T-helper 1 cell treated with Interleukin-12 subunit alpha and Interleukin-12 subunit beta and Interleukin-4 antibody, amounts not matched to agents 30 ng/mL and 1 ng/mL, for 36 hours (primary cell): ENCODE measurements around the gene DMD. TPM values are rescaled to one million over a fixed set of nuclear protein-coding genes. Genes with fewer than 3 reads are reported as not detected.
"Not testable (repeated sequence)": the region's sequence is repeated elsewhere in the genome, so short reads cannot be mapped to it uniquely, and the experiment has no call there.

ENCODE experiments used
- intact Hi-C: fragments of 100-400 bp; cut with micrococcal nuclease; formaldehyde crosslinking; loops from one replicate; pipeline ENCODE4 v1.15.1; 2024
- total RNA-seq: library from RNA; stranded (reverse); gene quantifications from 2 replicates; pipeline ENCODE4 v1.2.3, GENCODE V29; 2022

Gene DMD
- total RNA-seq: 18.1 and 20.2 TPM in 2 replicates

DNA sequence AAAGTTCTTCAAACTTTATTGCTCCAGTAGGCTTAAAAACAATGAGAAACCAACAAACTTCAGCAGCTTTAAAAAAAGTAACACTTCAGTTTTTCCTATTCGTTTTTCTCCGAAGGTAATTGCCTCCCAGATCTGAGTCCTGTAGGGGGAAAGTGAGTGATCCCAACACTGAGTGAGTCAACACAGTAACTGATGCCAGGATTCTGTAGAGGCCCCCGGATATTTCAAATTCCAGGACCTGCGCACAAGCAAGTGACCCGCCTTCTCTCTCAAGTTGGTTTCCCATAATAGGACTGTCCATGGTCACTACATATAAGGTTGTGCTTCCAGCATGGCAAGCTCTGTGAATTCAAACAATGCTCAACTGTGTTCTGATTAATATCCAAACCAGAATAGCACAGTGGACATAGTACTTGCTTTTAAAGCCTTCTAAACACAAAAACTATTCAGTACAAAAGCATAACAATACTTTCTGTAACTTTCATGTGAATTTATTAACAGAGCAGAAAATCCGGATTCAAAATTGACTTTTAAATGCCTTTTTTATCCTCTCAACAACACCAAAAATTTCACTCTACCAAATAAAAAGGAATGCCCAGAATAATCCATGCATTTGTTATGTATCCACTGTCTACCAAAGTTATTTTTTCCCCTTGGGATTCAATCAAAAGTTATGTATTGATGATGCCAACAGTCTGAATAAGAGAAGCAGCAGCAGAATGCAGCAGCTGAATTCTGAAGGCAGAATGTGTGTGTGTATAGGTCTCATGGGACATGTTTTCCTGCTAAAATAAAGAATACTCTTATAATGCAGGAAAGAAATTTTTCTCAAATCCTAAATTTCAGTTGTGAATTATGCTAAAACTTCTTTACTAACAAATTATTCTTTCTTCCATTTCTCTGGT is at the start of gene DMD:
DMD (minus strand) TSS at position 194 of the 905 bp plus-strand sequence. CDS start 237 bp downstream, outside the sequence.
- intact Hi-C loops: no loop called here

DNA sequence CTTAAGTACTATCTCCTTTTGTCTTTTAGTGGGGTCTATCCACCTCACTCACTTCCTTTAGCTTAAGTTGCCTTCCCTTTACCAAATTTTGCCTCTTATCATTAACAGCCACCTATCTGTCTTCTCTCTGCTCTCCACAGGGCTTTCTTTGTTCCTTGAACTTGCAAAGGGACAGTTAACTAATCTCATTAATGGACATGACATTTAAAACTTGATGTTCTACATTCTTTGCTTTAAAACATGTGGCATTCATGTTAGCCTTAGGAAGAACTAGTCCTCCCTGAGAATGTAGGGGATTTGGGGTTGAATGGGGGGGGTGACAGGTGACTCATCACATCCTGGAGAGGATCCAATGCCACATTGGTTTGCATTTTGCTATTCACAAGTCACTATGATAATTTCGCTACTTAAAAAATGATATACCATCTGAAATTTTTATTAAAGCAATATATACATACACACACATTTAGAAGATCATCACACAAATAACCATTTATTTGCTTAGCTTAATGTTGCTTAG is 41.0 kb upstream of the DMD start:
- intact Hi-C loops: no loop called here

DNA sequence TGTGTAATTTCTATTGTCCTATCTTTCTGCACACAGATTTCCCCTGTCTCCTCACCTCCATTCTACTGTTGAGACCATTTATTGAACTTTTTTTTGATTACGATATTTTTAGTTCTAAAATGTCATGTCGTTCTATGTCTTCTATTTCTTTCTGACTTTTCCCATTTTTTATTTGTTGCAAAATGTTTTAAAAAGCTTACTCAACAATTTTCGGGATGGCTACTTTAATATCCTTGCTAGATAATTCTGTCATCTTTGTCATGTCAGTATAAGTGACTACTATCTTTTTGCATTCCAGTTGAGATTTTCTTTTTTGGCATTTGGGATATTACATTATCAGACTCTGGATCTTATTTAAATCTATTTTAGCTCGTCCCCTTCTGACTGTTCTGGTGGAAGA is 7.5 kb upstream of the DMD start:
- intact Hi-C loops: no loop called here

DNA sequence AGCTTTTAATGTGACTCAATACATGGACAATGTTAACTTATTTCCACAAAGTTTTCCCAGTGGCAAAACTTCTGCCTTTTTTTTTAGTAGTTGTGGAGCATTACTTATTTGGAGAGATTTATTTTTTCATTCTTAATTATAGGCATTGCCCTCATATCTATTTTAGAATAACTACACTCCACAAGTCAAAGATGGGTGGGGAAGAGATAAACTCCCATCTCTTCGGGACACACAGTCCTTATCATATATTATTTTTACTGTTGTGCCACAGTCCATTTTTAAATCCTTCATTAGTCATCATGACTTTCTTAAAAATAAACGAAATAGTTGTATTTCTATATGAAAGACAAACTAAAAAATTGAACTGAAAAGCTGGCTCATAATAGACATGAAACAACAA is 1.2 kb downstream of the DMD start:
- intact Hi-C loops: no loop called here

DNA sequence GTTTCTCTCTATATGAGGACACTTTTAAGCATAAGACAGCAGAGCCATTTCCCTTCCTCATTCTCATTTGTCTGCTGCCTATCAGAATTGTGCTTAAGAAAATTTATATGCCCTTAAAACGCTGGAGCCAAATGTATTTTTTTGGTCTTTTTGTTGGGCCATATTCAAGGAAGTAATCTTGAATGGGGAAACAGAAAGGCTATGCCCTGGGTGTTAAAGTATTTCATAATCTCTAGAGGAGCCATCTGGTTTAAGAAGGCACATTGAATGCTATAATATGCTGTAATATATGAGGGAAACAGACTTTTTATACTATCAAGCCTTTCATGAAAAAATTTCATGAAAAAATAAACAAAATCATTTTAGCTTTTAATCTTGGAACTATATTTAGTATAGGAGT is 4.3 kb downstream of the DMD start:
- intact Hi-C loops: no loop called here

DNA sequence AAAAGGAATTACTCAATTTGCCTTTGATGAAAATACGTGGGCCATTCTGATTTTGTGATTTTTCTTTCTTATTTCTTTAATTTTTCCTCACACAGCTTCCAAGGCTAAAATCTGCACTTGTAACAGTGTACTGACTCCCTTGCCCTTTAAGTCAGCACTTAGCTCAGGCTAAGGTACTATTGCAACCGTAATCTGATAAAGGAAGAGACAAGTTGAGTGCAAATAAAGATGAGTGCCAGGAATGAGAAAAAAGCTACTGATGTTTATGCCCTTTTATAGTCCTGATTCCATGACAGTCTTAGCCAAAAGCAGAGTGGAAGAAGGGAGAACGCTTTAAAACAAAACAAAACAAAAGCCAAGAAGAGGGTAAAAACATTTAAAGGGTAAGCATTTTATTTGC is 6.0 kb downstream of the DMD start:
- intact Hi-C loops: no loop called here

DNA sequence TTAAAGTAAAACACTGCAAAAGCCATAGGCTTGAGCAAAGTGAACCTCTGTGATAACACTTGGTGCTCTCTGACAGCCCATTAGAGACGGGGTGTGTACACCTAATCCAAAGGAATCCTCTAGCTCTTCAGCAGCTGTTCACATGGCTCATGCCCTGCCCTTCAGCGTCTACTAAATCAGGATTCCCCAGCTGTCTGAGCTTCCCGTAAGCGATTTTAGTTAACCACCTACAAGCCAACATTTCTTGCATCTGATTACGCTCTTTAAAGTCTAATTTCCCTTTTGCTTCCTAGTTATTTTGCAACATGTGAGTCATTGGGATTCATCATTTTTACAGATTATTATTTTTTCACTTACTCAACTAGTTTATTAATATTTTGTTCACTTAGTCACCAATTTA is 6.5 kb downstream of the DMD start:
- intact Hi-C loops: no loop called here

DNA sequence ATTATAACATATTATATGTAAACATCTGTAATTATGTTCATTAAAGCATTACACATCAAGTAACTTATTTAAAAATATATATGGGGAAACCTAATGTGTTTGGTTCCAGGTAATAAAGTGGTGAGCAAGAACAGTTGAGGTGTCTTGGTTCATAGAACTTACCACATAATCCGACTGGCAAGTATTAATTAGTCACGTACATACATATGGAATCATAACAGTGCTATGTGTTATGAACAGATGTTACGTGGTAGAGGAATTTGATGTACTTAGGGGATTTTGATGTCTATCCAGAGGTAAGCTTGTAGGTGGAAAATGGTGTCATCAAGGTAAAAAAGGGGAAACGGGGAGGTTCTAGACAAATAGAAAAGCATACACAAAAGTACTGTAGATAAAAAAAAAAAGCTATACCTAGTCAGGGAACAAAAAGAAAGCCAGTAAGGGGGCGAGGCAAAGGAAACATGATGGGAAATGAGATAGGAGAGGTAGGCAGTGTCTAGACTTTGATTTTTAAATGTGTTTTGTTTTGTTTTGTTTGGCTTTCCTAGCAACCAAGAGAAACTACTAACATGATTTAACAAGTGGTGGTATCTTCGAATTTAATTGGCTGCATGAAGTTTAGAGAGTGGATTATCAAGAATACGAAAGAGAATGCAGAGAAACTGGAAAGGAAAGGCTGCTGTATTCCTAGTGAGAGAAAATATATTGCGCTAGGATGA is 12.6 kb downstream of the DMD start:
- intact Hi-C loops: no loop called here

DNA sequence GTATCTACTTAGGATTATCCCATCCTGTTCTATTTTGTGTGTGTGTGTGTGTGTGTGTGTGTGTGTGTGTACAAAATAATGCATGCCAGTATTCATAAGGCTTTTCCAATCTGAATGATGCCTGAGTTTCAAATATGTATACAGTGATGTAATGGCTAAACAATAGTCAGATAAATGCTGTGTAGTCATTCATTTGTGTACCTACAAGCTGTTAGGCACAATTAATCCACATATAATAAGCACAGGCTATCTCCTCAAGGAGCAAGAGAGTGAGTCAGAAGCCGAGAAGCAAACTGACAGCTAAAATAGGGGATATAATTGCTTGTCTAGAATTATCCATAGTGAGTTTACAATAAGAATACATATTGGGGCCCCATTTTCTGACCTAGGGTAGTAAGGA is 15.7 kb downstream of the DMD start:
- intact Hi-C loops: no loop called here

DNA sequence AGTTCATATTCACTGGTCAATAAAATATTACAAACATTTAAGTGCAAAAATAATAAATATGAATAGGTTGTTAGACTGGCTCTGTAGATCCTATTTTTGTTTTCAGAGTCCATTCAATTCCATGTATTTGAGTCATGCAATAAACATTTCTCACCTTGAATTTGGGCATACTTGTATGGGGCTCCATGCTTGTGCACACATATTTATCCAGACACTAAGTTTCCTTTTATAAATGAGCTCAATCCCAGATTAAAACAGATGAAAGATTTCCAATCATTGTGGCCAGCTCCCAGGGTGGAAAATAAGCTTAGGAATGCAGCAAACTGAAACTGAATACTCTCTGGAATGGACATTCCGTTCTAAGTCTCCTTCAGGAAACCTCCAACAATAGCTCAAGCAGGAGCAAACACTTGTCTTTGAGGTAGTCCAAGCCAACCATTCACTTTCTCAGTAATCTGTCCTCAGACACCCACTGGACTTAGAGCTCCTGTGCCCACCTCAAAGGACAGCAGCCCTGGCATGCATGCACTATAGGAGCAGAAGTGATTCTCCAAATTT is 16.4 kb downstream of the DMD start:
- intact Hi-C loops: no loop called here

DNA sequence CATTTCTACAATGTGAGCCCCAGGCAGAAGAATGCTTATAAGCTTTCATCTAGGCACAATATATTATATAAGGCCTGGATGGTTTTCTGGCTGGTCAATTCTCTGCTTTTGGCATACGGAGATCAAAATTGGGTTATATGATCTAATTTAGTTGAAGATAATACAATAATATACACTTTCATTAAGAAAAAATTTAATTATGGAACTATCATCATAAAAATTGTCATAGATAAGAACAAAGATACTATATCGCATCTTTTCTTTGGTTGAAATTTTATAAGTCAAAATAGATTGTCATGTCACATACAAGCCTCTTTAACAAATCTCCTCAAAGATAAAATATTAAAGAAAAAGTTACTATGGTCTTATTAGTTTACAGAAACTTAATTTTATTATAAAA is 17.1 kb downstream of the DMD start:
- intact Hi-C loops: no loop called here

DNA sequence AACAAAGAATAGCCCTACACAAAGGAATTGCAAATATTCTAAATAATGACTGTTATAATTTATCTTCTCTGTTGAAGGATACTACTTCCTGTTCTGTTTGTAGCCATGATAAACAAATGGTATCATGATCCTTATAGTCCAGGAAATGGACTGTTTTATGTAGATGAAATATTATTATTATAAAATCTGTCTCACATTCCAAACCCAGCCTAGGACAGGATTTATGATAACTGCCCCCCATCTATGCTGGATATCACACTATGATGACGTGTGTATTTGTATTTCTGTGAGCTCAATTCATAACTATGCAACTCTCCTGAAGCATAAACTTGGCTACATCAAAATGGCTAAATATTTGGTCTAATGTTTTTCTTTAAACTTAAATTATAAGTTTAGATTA is 21.3 kb downstream of the DMD start:
- intact Hi-C loops: no loop called here

DNA sequence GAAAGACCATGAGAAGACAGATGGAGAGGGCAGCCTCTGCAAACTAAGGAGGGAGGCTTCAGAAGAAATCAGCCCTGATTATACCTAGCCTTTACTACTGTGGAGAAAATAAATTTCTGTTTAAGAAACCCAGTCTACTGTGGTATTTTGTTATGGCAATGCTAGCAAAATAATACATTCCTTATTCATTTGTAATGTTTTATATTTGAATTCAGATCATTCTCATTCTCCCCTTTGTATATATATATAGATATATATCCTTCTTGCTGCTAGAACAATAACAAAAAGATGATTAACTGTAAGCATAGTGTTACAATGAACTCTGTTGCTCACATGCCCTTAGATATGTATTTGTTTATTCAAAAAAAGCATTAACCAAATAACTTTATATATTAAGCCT is 22.5 kb downstream of the DMD start:
- intact Hi-C loops: no loop called here

DNA sequence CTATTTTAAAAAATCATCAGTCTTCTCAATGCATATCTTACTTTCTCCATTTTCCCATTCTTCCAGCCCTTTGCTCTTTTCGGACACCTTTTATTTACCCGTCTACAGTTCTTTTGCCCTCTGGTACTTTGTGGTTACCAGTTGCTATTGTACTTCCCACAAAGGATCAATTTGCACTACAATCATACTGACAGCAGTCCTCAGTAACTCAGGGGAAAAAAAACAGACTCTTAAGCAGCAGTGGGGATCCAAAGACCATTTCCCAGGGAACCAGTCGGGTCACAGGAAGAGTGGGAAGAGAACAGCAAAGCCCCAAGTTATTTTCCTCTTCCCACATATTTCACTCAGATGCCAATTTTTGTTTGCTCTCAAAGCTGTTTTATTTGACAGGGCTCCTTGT is 23.1 kb downstream of the DMD start:
- intact Hi-C loops: no loop called here

DNA sequence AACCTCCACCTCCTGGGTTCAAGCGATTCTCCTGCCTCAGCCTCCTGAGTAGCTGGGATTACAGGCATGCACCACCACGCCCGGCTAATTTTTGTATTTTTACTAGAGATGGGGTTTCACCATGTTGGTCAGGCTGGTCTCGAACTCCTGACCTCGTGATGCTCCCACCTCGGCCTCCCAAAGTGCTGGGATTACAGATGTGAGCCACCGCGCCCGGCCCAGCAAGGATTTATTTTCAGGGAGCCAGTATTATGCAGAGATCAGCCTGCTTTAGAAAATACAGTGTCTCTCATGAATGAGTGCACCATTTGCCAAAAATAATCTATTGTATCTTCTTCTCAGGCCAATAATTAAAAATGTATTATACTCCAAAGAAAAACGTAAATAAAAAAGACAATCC is 26.5 kb downstream of the DMD start:
- intact Hi-C loops: not testable (repeated sequence)

DNA sequence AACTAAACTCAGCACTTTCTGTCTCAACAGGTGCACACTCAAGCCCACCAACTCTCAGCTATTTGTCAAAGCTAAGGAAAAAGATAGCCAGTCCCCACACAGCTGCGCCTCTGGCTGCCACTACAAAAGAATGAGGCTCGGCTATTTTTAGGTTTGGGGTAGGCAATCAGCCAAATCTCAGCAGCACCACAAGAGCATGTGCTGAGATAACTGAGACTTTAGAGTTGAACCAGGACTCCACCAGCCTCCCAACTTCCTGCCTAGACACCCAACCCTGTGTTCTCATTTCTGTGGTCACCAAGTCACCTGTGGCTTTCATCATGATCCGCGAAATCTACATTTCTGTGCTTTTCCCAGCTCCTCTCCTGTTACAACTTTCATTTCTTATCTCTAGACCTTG is 28.0 kb downstream of the DMD start:
- intact Hi-C loops: no loop called here

DNA sequence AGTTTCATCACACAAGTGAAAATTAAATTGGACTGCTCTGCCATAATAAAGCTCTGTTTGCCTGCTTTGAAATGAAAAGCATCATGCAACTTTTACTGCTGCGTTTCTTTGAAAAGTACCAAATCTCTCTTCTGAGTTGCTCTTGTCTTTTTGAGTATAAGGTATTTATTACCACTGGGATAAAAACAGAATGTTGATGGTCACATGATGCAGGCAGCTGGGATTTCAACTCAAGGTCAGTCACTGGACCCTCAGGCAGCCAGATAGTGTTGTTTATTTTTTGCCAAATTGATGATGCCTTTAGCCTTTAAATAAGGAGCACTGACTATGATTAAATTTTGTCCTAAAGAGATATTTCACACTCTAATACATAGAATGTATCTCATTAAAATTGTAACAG is 32.7 kb downstream of the DMD start:
- intact Hi-C loops: no loop called here

DNA sequence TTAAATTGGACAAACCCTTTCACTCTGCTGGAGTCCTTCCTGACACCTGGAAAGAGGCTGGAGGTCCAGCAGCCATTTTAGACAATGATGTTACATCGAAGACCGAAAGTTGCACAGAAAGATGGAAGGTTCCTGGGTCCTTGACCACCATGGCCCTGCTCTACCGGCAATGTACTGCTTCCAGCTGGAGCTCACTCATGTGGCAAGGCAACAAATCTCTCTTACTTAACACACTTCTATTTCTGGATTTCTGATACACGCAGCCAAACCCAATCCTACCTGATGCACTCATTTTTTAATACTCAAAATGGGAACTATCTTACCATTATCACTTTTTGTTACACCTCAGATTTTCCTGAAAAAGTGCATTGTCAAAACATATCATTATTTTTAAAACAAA is 33.1 kb downstream of the DMD start:
- intact Hi-C loops: no loop called here

DNA sequence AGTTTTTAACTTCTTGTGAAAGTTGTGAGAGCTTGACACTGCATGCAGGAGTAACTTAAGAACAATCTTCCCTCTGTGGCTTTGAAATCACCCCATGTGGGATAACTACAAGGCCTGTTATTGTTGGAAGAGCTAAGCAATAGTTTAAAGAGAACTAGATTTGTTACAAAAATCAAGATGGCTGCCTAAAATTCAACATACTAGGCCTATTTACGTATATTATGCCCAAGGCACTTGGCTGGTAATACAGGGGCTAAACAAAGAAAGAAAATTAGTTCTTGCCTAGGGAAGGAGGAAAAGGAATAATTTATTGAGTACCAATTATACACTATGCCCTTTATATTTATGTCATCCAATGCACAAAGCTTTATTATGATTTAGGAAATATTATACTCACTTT is 36.1 kb downstream of the DMD start:
- intact Hi-C loops: no loop called here

DNA sequence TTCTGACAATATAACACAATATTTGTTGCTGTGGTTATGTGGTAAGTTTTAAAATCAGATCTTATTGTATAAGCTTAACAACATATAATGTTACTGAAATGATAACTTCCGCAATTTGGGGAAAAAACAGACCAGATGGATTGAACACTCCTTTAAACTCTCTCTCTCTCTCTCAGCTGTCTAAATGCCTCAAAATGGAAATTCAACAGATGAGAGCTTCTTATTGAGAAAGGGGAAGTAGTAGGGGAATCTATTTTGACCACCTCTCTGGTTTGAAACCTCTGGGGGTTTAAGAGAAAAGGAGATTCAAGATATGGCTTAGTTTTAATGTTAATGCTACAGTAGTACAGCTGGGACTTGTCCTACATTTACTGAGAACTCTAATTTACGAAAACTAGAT is 40.3 kb downstream of the DMD start:
- intact Hi-C loops: no loop called here

DNA sequence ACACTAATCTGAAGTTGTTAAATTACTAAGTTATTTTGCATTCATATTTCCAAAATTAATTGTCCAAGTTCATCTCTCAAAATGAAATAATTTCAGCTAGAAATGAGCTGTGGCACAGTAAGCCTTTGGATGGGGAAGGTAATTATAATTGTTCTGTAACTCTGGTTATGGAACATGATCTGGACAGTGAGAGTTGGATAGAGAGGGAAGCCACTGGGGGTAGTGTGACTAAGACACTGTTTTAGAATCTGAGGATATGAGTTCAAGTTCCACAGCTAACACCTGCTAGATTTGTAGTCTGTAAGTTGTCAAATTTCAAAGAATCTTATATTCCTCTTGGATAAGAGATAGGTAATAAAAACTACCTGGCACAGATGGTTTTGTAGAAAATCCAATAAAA is 49.5 kb downstream of the DMD start:
- intact Hi-C loops: no loop called here

DNA sequence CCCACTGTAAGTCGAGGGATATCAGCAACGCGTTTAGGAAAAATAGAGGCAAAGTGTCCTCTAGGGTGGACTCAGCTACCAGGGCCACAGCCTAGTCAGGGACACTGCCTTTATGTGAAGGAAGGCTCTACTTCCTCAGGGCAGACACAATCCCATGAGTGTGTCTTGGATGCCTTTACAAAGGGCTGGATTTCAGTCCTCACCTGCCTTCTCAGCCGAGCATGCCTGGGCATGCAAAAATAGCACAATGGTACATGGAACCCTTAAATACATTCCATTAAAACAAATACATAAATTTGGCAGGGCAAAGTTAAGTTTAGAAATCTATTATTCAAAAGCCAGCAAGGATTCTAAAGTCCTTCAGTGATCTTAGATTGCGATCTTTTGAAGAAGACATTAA is 51.1 kb downstream of the DMD start:
- intact Hi-C loops: no loop called here
